ENCODE data around the gene ZNF23.
A peak's percentile ranks its signal among the peaks of the same experiment; 100 is the strongest.

The ZNF23 gene

DNA sequence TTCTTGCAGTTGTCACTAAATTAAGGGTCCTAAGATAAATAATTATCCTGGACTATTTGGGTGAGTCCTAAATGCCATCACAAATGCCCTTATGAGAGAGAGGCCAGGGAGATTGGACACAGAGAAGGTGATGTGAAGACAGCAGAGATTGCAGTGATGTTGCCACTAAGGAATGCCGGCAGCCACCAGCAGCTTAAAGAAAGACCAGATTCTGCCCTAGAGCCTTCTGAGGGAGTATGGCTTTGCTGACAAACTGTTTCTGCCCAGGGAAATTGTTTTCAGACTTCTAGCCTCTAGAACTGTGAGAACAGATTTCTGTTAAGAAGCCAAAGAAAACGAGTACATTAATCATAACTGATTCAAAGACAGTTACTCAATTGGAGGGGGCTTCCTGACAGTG, 10.0 kb upstream of the ZNF23 start:
- TF ChIP-seq, protein P1, sequence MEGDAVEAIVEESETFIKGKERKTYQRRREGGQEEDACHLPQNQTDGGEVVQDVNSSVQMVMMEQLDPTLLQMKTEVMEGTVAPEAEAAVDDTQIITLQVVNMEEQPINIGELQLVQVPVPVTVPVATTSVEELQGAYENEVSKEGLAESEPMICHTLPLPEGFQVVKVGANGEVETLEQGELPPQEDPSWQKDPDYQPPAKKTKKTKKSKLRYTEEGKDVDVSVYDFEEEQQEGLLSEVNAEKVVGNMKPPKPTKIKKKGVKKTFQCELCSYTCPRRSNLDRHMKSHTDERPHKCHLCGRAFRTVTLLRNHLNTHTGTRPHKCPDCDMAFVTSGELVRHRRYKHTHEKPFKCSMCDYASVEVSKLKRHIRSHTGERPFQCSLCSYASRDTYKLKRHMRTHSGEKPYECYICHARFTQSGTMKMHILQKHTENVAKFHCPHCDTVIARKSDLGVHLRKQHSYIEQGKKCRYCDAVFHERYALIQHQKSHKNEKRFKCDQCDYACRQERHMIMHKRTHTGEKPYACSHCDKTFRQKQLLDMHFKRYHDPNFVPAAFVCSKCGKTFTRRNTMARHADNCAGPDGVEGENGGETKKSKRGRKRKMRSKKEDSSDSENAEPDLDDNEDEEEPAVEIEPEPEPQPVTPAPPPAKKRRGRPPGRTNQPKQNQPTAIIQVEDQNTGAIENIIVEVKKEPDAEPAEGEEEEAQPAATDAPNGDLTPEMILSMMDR (conservative IDR thresholded peaks at IDR 0.05; ENCODE audit: low read length), result no peak
- no peak for DNase-seq (ENCODE audit: low read depth)
- H3K4me3 ChIP-seq (ENCODE audit: low read length), result no peak overlapping the region

DNA sequence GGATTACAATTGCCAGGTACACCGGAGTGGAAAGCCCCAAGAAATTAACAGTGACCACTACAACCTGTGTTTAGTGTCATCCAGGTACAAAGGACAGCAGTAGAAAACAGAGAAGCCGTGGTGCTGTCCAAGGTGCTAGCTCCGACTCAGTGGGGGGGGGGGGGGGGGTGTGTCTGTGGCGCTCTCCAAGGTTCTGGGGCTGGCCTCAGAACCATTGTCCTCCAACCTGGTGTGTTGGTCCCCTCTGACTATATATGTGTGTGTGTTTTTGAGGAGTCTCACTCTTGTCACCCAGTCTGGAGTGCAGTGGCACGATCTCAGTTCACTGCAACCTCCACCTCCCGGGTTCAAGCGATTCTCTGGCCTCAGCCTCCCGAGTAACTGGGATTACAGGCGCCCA, 5.8 kb upstream of the ZNF23 start:
- DNase-seq (ENCODE audit: low read depth), result no peak
- H3K4me3 ChIP-seq (ENCODE audit: low read length), result no peak overlapping the region
- TF ChIP-seq, protein P1 (conservative IDR thresholded peaks at IDR 0.05; ENCODE audit: low read length), result no peak

DNA sequence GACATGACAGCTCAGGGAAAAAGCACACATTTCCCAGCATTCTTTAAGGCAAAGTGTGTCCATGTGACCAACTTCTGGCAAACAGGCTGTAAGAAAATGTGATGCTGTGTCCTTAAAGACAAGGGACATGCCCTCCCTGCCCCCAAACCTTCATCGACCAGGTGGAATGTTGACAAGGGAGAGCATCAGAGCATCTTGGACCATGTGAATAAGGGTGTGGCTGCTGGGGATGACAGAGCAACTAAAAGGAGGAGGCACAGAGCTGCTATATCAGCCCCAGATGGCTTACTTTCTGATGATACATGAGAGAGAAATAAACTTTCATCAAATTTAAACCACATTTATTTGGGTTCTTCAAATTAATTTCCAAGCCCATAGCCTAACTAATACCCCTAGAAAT, 2.2 kb upstream of the ZNF23 start:
- no peak for DNase-seq (ENCODE audit: low read depth)
- TF ChIP-seq, protein P1 (conservative IDR thresholded peaks at IDR 0.05; ENCODE audit: low read length), result no peak
- no peak overlapping the region for H3K4me3 ChIP-seq (ENCODE audit: low read length)

DNA sequence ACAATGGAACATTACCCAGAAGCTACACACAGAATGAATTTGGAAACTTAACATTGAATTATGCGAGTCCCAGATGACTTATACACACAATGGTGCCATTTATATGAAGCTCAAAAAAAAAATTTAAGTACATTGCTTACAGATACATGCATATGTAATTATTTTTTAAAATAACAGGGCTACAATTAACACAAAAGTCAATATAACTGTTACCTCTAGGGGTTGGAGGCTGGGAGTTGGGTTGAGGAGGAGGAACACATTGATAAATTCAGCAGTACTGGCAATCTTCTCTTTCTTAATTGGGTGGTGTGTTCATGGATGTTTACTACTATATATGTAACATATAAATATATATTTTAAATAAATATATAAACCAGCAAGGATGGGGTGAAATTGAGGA, 1.1 kb downstream of the ZNF23 start:
- peak overlapping the region; percentile 99 for H3K4me3 ChIP-seq (ENCODE audit: low read length)
- DNase-seq (ENCODE audit: low read depth), result no peak
- TF ChIP-seq, protein P1 (conservative IDR thresholded peaks at IDR 0.05; ENCODE audit: low read length), result peak; percentile 9

DNA sequence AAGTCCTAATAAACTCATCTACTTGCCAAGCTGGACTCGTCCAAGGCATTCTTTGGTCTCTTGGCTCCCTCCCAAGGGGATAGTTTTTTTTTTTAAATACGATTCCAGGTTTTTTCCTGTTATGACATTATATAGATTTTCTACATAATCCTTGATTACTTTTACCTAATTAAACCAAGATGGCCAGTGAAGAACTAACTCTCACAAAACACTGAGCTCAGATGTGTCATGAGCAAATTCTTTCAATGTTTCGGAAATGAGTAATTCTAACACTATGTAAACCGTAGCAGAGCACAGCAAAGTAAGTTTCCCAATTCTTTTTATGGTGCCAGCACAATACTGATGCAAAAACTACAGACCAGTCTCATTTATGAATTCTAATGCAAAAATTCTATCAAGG, 1.8 kb downstream of the ZNF23 start:
- TF ChIP-seq, protein P1 (conservative IDR thresholded peaks at IDR 0.05; ENCODE audit: low read length), result no peak

DNA sequence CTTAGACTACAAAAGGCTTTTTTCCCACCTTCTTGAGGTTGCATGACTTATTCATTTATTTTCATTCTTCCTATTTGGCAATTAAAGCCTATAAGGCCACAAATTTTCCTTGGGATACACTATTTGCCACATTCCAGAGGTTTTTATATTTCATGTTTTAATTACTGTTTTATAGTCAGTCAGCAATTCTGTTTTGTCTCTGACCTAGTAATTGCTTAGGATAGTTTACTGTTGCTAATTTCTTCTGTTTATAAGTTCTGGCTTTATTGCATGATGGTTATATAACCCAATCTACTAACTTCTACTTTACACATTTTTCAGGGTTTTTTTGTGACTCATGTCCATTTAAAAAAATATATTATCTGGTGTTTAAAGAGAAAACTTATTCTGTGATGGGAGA, 2.5 kb downstream of the ZNF23 start:
- no peak for DNase-seq (ENCODE audit: low read depth)
- no peak overlapping the region for H3K4me3 ChIP-seq (ENCODE audit: low read length)
- TF ChIP-seq, protein P1 (conservative IDR thresholded peaks at IDR 0.05; ENCODE audit: low read length), result no peak

More for the DNA sequence above, 1.8 kb downstream of the ZNF23 start:
- peak overlapping the region; percentile 18 for H3K4me3 ChIP-seq (ENCODE audit: low read length)
- peak; percentile 95 for DNase-seq (ENCODE audit: low read depth)

DNA sequence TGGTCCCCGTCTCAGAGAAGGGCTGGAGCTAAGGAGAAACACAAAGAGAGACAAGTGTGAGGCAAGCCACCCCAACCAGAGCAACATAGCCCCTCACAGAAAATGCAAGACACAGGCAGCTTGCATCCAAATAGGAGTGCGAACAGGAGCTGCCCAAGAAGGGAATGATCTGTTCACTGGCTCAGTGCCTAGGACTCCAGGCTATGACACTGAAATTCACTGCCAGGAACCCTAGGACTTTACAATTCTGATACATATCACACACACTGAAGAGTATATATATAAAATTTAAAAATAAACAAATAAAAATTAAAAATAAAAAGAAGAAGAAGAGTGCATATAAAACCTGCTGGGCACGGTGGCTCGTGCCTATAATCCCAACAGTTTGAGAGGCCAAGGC, 5.2 kb downstream of the ZNF23 start:
- no peak overlapping the region for H3K4me3 ChIP-seq (ENCODE audit: low read length)
- TF ChIP-seq, protein P1 (conservative IDR thresholded peaks at IDR 0.05; ENCODE audit: low read length), result no peak
- no peak for DNase-seq (ENCODE audit: low read depth)

Data from AG10803 (cell line).